ENCODE data around the gene FHAD1. TPM values are rescaled to one million over a fixed set of nuclear protein-coding genes. Genes with fewer than 3 reads are reported as not detected.

The FHAD1 gene
- total and polyA plus RNA-seq, 9 of the 15 experiments (the other 6 are each of a cell fraction or from before 2014, with no cell fraction given), result 0.32 to 2.1 (median 1.5) TPM; not detected in 1

DNA sequence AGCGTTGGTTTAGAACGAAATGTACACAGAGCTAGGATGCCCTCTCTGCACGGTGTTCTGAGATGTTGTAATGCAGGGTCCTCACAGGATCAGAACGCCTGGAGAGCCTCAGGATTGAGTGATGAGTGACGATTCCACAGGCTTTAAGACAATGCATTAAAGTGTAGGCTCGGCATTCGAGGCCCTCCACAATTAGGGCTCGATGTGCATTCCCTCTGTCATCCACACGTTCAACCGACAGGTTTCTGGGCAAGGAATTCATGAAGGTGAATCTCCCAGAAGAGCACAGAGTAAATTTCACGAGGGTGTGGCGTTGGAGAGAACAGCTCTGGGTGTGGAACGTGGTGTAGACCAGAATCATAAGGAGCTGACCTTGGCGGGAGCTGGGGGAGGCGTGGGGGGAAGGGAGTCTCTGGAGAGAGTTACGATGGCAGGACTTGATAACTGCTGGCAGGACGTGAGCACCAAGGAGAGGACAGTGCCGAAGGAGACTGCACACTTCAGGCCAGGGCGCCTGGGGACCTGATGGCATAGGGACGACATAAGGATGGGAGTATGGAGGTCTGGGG is 111.6 kb downstream of the FHAD1 start:
- H3K27me3 ChIP-seq (ENCODE audit: control insufficient read depth in 2 of 2, insufficient read depth in 2 of 2, low read length in 2 of 2), result peaks cover 0 to 6% of the 10 kb centered on the region in 2 experiments; a peak in 2 of 5 replicates
- no peaks in the 10 kb centered on the region for H3K9me3 ChIP-seq (replicated peaks; ENCODE audit: control insufficient read depth, insufficient read depth, low read depth, low read length)
- H2AFZ ChIP-seq (ENCODE audit: low read depth, low read length), result peak overlapping the region; percentile 67
- peak; percentile 89 for ATAC-seq
- no peaks in the 10 kb centered on the region for H3K79me2 ChIP-seq (ENCODE audit: control insufficient read depth, insufficient read depth, low read length)
- in situ Hi-C loops (cut with MboI), result no loop called here
- POLR2A ChIA-PET, result interaction anchor here (0.5 to 1.0 kb wide), 3 partner anchors 9 to 1608 kb away, joined by 3 read pairs; no protein-coding TSS in a partner anchor
- CTCF ChIA-PET (ENCODE audit: low intra/inter-chr PET ratio), result no interaction called here
- no TSS peak for BruUV-seq (replicated peaks)
- H3K4me2 ChIP-seq (ENCODE audit: insufficient read depth, low read length), result peak overlapping the region; percentile 51; the same call in 1 of the 2 replicates
- H3K27ac ChIP-seq (ENCODE audit: extremely low read depth, low read depth, low read length), result no peak overlapping the region
- FAIRE-seq, result peak; percentile 70
- H3K9ac ChIP-seq (ENCODE audit: insufficient read depth in 1 of 2, low read depth in 2 of 2, low read length in 2 of 2), result peak overlapping the region in 1 of 2 experiments; percentile 49; a peak in 1 of 4 replicates
- H3K4me3 ChIP-seq, result no peak overlapping the region
- no peaks in the 10 kb centered on the region for H4K20me1 ChIP-seq (replicated peaks; ENCODE audit: control insufficient read depth, insufficient read depth, low read length)
- DNase-seq (ENCODE audit: extremely low read depth in 1 of 4, low spot score in 3 of 4), result peak; percentile 60 to 74 (median 68)
- H3K9me1 ChIP-seq (ENCODE audit: control insufficient read depth, insufficient read depth, low read length), result no peaks in the 10 kb centered on the region
- intact Hi-C loops (cut with micrococcal nuclease), result no loop called here
- WGBS (ENCODE audit: insufficient coverage, low coverage, missing lambda C conversion rate), result 14% methylated on average over 18 of the region's 20 CpGs
- no peaks in the 10 kb centered on the region for H3K36me3 ChIP-seq (ENCODE audit: control insufficient read depth, insufficient read depth, low read length)
- H3K4me1 ChIP-seq (replicated peaks in 1 of 2; ENCODE audit: control insufficient read depth in 2 of 2, insufficient read depth in 2 of 2, low read length in 2 of 2), result peaks cover 12 to 19% of the 10 kb centered on the region in 2 experiments
- no peak for TF ChIP-seq MTA3 (IDR thresholded peaks at IDR 0.05; ENCODE audit: borderline replicate concordance)
- no peak for TF ChIP-seq ZNF232 (CRISPR knock-in tag; IDR thresholded peaks at IDR 0.05)
- TF ChIP-seq SRSF7 (optimal IDR thresholded peaks at IDR 0.05; ENCODE audit: low read depth, low read length), result no peak
- no peak for TF ChIP-seq CEBPG (CRISPR knock-in tag; IDR thresholded peaks at IDR 0.05)
- TF ChIP-seq CEBPG (tag; conservative IDR thresholded peaks at IDR 0.05 in 1 of 2, IDR thresholded peaks at IDR 0.05 in 1 of 2), result no peak
- TF ChIP-seq KLF1 (tag; IDR thresholded peaks at IDR 0.05), result no peak
- TF ChIP-seq ZNF384 (IDR thresholded peaks at IDR 0.05; ENCODE audit: low read depth, low read length), result no peak
- TF ChIP-seq ZNF212 (CRISPR knock-in tag; IDR thresholded peaks at IDR 0.05), result no peak
- no peak for TF ChIP-seq ZBTB11 (CRISPR knock-in tag; IDR thresholded peaks at IDR 0.05)
- TF ChIP-seq, protein P1, sequence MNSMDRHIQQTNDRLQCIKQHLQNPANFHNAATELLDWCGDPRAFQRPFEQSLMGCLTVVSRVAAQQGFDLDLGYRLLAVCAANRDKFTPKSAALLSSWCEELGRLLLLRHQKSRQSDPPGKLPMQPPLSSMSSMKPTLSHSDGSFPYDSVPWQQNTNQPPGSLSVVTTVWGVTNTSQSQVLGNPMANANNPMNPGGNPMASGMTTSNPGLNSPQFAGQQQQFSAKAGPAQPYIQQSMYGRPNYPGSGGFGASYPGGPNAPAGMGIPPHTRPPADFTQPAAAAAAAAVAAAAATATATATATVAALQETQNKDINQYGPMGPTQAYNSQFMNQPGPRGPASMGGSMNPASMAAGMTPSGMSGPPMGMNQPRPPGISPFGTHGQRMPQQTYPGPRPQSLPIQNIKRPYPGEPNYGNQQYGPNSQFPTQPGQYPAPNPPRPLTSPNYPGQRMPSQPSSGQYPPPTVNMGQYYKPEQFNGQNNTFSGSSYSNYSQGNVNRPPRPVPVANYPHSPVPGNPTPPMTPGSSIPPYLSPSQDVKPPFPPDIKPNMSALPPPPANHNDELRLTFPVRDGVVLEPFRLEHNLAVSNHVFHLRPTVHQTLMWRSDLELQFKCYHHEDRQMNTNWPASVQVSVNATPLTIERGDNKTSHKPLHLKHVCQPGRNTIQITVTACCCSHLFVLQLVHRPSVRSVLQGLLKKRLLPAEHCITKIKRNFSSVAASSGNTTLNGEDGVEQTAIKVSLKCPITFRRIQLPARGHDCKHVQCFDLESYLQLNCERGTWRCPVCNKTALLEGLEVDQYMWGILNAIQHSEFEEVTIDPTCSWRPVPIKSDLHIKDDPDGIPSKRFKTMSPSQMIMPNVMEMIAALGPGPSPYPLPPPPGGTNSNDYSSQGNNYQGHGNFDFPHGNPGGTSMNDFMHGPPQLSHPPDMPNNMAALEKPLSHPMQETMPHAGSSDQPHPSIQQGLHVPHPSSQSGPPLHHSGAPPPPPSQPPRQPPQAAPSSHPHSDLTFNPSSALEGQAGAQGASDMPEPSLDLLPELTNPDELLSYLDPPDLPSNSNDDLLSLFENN (IDR thresholded peaks at IDR 0.05; ENCODE audit: low read depth in 2 of 2, low read length in 2 of 2), result no peak
- no peak for TF ChIP-seq JUNB (CRISPR knock-in tag; conservative IDR thresholded peaks at IDR 0.05)
- no peak for TF ChIP-seq GABPB1 (CRISPR knock-in tag; IDR thresholded peaks at IDR 0.05)
- TF ChIP-seq MLX (CRISPR knock-in tag; conservative IDR thresholded peaks at IDR 0.05), result no peak
- no peak for TF ChIP-seq ARHGAP35 (IDR thresholded peaks at IDR 0.05; ENCODE audit: partially characterized antibody)

Measured in K562 (cell line).